Fibroblast of pulmonary artery (primary cell): ENCODE results near the gene YAF2.

Experiments
- DNase-seq: peaks from one replicate; pipeline ENCODE4 v3.0.0-alpha.2; 2010; ENCODE audit warnings: low read depth
- H3K4me3 ChIP-seq: replicated peaks from 2 replicates; pipeline ENCODE4 v1.5.1; 2011; ENCODE audit warnings: low read depth, mild to moderate bottlenecking, control low read depth, low read length, moderate library complexity
- CTCF ChIP-seq: IDR thresholded peaks from 2 replicates; pipeline ENCODE4 v1.5.1; 2011; ENCODE audit warnings: mild to moderate bottlenecking, control low read depth, low read length, inconsistent platforms; ENCODE audit errors: missing control alignments

The YAF2 gene

DNA sequence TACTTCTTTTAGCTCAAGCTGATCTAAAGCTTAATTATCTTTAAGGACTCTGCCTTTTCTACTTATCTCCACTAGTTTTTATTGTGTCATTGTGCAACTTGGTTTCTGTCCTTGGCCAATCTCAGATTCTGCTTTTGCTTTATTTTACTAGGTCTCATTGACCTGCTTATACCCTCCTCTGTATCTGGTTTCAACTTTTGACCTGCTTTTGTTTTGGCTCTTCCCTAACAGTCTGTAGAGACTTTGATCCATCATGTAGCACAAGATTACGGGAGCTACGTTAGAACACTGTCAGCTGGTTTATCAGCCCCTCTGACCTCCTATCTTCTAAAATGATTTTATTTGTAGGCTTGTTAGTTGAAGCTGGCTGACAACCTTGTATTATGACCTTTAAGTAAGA is 44.2 kb upstream of the YAF2 start:
- no peak overlapping the region for H3K4me3 ChIP-seq
- TF ChIP-seq CTCF: no peak
- DNase-seq: no peak

- DNase-seq: no peak
- no peak overlapping the region for H3K4me3 ChIP-seq
- no peak for TF ChIP-seq CTCF
These were observed 43.8 kb upstream of the YAF2 start for GRCh38 chr12:42281844-42282243.

- TF ChIP-seq CTCF: no peak
- no peak for DNase-seq
- H3K4me3 ChIP-seq: no peak overlapping the region
These were observed 43.2 kb upstream of the YAF2 start for GRCh38 chr12:42281278-42281677.

DNA sequence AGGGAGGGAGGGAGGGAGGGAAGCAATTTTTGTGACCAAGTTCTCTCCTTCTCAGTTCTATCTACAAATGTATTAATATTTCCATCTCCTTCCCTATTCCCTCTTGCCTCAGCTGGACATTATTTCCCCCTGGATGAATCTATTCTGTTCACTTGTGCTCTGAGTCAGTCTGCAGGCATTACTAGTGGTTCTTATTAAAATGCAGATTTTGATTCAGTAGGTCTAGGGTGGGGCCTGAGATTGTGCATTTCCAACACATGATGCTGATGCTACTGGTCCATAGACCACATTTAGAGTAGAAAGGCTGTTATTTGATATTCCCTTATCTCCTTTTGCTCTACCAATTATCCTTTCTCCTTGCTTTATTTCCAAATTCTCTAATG is 40.1 kb upstream of the YAF2 start:
- no peak for TF ChIP-seq CTCF
- no peak overlapping the region for H3K4me3 ChIP-seq
- DNase-seq: no peak

- no peak for TF ChIP-seq CTCF
- DNase-seq: no peak
These were observed 39.5 kb upstream of the YAF2 start for GRCh38 chr12:42277396-42278127.

GRCh38 chr12:42275499-42275898 is 37.5 kb upstream of the YAF2 start:
- no peak for TF ChIP-seq CTCF
- DNase-seq: no peak
- H3K4me3 ChIP-seq: no peak overlapping the region

More at GRCh38 chr12:42277396-42278127, 39.5 kb upstream of the YAF2 start:
- H3K4me3 ChIP-seq: no peak overlapping the region

GRCh38 chr12:42273706-42274105 is 35.7 kb upstream of the YAF2 start:
- H3K4me3 ChIP-seq: no peak overlapping the region
- no peak for DNase-seq
- no peak for TF ChIP-seq CTCF
